Measurements from ENCODE around the gene PDE1A. TPM values are rescaled to one million over a fixed set of nuclear protein-coding genes. Genes with fewer than 3 reads are reported as not detected.

Gene PDE1A
- total and polyA plus RNA-seq, 10 of the 15 experiments (the other 5 are each of a cell fraction or from before 2014, with no cell fraction given) = 1.1 TPM; not detected in 9

DNA sequence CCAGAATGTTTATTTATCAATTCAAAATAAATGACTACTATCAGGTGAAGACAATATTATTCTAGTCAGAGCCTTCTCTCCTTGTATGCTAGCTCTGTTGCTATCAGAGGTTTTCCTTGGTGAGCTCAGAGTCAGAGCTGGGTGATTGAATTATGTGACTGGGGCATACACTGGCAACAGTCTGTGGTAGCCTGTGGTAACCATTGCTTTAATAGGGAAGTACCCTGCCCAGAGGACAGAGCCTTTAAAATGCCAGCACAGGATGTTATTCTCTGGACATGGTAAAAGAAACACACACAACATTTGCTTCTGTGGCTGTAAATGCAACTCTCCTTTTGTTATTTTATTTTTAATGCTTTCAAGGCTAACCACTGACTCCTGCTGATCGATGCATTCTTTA is 316.5 kb downstream of the PDE1A start:
- 4% methylated on average over 1 of the region's 1 CpG for WGBS (ENCODE audit: insufficient coverage, insufficient replicate concordance, low lambda C conversion rate, missing lambda C conversion rate)
- BruUV-seq (replicated peaks) = no TSS peak
- RAD21 ChIA-PET (ENCODE audit: unreplicated experiment) = no interaction called here

More for the DNA sequence above, 316.5 kb downstream of the PDE1A start:
- no peaks in the 10 kb centered on the region for H3K79me2 ChIP-seq (ENCODE audit: control insufficient read depth, insufficient read depth, low read length)
- no peaks in the 10 kb centered on the region; a peak in 1 of 4 replicates for H3K27me3 ChIP-seq (replicated peaks in 1 of 2; ENCODE audit: control insufficient read depth in 2 of 2, insufficient read depth in 2 of 2, low read length in 1 of 2)
- H2AFZ ChIP-seq (ENCODE audit: control insufficient read depth, low read depth, low read length) = no peak overlapping the region
- H3K27ac ChIP-seq (ENCODE audit: control insufficient read depth, insufficient read depth) = no peak overlapping the region
- no peaks in the 10 kb centered on the region for H3K9me3 ChIP-seq (replicated peaks; ENCODE audit: control insufficient read depth, insufficient read depth, low read length)
- no peaks in the 10 kb centered on the region for H4K20me1 ChIP-seq (ENCODE audit: control insufficient read depth, insufficient read depth)
- no peak overlapping the region for H3K9ac ChIP-seq (ENCODE audit: control insufficient read depth, insufficient read depth, low read length)
- TF ChIP-seq ZNF274 (IDR thresholded peaks at IDR 0.05; ENCODE audit: insufficient read depth, insufficient read length) (no peak), STAT1 (conservative IDR thresholded peaks at IDR 0.05) (no peak), ZBTB33 (IDR thresholded peaks at IDR 0.05) (no peak), E2F4 (IDR thresholded peaks at IDR 0.05; ENCODE audit: low read depth, low read length) (no peak), SIN3A (IDR thresholded peaks at IDR 0.05; ENCODE audit: low read depth, low read length) (no peak), ZBED1 (IDR thresholded peaks at IDR 0.05; ENCODE audit: borderline replicate concordance) (no peak), NBN (IDR thresholded peaks at IDR 0.05) (no peak), NFXL1 (IDR thresholded peaks at IDR 0.05; ENCODE audit: borderline replicate concordance) (no peak), SP1 (IDR thresholded peaks at IDR 0.05; ENCODE audit: low read depth, low read length) (no peak), GATAD2B (conservative IDR thresholded peaks at IDR 0.05; ENCODE audit: low read depth) (no peak), IRF5 (IDR thresholded peaks at IDR 0.05; ENCODE audit: borderline replicate concordance) (no peak)
- SMC1A ChIA-PET (ENCODE audit: uncharacterized antibody, unreplicated experiment) = no interaction called here
- POLR2A ChIA-PET = no interaction called here
- DNase-seq (ENCODE audit: low read depth, low spot score) (no peak), FAIRE-seq (no peak), ATAC-seq (no peak)
- no peak overlapping the region for H3K4me2 ChIP-seq (ENCODE audit: control insufficient read depth, insufficient read depth)
- intact Hi-C loops (cut with micrococcal nuclease; ENCODE audit: unreplicated experiment) (no loop called here), in situ Hi-C loops (cut with MboI) (no loop called here)
- CTCF ChIA-PET = no interaction called here
- H3K36me3 ChIP-seq (ENCODE audit: control insufficient read depth in 2 of 2, insufficient read depth in 2 of 2, low read length in 1 of 2) = no peaks in the 10 kb centered on the region
- no peaks in the 10 kb centered on the region for H3K4me1 ChIP-seq (ENCODE audit: control insufficient read depth, insufficient read depth, low read length)
- H3K4me3 ChIP-seq = no peak overlapping the region

Data from GM12878 (cell line).